ENCODE data around the gene NEK7.
"Not testable (repeated sequence)": the region's sequence is repeated elsewhere in the genome, so short reads cannot be mapped to it uniquely, and the experiment has no call there.

NEK7 gene

DNA sequence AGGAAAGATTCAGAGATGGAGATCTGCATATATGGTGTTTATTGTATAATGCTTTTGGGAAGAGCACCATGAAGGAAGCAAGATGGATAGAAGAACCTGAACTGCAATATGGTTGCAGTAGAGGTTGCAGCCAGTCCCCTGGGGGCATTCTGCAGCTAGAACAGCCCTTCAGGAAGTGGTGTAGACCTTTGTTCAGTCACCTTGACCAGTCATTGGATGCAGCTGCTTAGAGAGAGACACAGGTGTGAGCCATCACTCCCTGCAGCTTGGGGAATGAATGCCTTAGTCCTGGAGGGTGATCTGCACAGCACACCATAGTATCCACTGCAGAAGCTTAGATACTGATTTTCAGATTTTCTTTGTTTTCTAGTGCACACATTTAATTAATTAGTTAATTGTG lies 42.3 kb downstream of the NEK7 start:
- DNase-seq (ENCODE audit: insufficient read length, low spot score) (no peak), FAIRE-seq (no peak)

DNA sequence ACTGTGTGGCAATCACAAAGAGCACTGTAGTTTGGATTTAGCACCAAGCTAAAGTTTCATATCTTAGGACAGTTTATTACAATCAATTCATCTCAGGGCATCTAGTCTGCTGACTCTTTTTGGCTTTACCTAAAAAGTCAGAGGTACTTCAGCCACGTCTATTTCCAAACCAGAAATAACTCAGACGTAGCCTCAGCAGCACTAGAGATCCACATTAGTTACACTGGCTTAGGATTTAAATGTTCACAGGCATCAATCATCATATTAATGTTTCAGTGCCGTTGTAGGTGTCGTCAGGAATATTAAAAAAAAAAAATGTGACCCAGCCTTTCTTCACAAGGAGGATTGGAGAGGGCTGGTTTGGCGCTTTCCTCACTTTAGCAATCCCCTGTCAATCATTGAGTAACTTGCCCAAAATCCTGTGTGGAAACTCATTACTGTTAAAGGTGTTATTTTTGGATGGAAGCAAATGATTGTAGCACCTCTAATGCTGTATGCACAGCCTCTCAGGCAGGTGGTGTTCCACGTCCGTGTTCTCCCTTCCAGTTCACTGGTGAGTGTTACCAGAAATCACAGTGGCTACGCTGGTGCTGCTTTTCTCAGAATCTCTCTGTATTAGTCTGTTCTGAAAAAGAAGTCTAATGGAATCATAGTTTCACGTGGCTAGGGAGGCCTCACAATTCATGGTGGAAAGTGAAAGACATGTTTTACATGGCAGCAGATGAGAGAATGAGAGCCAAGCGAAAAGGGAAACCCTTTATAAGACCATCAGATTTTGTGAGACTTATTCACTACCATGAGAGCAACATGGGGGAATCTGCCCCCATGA lies 45.4 kb downstream of the NEK7 start:
- no peak for DNase-seq (ENCODE audit: insufficient read length, low spot score)
- no peak for FAIRE-seq

DNA sequence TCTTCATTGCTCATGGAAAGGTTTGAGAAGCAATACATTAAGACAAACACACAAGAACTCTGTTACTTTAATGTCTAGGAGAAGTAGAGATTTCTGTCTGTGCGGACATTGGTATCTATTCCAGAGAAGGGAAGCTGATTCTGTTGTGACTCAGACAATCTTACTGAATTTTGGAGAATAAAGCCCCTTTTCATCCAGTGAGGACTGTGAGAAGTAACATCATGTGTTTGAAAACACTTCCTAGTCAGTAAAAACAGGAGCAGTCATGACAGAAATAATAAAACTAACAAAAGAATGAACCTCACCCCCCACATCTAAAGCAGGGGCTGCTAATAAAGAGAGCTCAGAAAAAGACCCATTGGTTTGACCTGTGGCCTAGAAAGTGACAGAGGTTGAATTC lies 46.6 kb downstream of the NEK7 start:
- FAIRE-seq: no peak

DNA sequence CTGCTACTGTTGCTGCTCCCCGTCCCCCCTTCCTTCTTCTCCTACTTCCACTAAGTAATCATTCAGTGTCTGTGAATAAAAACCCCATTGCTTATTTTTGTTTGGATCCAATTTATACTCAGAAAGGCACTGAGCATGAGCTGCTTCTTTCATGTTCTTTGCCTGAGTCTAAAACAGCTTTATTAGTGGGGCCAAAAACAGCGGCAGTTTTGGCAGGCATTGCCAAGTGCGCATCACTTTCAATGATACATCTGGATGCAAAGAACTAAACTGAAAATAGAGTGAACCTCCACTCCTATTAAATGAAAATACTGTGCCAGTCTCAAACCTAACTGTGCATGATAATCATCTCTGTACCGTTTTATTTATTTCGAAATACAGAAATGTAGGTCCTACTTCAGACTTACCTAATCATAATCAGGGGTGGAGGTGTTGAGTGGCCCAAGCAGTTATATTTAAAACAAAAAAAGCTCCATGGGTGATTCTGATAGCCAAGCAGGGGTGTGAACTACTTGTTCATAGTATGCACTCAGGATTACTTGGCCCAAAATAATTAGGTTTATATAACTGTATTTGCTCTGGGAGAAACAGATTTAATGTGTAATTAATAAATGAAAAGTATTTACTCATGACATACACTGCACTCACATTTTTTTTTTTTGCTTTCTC lies 48.4 kb downstream of the NEK7 start:
- FAIRE-seq: no peak
- no peak for DNase-seq (ENCODE audit: insufficient read length, low spot score)

More for the DNA sequence above, 46.6 kb downstream of the NEK7 start:
- DNase-seq (ENCODE audit: insufficient read length, low spot score): no peak

DNA sequence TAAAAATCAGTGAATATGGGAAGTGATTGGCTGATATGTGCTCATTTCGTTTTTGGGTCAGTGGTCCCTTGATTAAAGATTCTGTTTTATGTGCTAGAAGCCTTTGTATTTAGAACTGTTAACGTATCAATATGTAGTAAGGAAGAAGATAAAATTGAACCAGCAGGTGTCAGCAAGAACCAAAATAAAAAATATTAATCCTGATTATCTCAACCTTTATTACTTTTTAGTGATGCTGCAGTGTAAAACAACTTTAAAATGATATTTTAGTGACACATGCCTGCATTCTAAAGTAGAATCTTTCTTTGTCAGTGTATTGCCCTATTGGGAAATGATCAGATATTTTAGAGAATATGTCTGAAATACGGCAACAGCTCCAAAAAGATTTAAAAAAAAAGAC lies 49.5 kb downstream of the NEK7 start:
- no peak for DNase-seq (ENCODE audit: insufficient read length, low spot score)
- FAIRE-seq: no peak

DNA sequence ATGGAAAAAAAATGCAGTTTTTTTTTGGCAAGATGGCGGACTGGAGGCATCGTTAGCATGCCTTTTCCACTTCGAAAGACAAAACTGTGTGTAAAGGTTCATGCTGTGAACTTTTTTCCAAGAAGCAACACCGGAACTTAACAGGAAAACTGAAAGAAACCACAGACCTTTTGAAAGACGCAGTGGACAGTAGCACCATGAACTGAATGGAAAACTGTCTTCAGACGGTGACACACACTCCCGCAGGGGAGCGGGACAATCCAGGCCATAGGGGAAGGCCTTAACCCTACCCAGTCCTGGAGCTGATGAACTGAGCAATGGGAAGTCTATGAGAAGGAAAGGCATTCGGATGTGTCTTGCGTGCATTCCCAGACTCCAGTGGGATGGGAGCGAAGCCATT lies 54.9 kb downstream of the NEK7 start:
- DNase-seq (ENCODE audit: insufficient read length, low spot score) (no peak), FAIRE-seq (no peak)

DNA sequence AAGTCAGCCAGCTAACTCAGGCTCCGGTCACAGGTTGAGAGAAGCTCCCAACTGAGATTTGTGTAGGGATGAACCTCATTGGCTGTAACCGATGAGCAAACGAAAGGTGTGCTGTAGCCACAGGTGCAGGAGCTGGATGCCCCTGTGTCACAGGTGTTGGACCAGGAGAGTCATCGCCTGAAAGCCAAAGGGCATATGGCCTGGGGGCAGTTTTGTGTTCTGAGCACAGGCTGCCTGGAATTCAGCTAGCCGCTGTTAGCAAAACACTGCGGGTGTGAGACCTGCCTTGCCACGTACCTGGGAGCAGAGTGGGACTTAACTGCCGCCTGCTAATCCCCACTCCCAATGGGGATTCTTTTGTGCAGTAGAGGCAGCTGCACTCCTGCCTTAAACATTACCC lies 55.3 kb downstream of the NEK7 start:
- FAIRE-seq (no peak), DNase-seq (ENCODE audit: insufficient read length, low spot score) (no peak)

DNA sequence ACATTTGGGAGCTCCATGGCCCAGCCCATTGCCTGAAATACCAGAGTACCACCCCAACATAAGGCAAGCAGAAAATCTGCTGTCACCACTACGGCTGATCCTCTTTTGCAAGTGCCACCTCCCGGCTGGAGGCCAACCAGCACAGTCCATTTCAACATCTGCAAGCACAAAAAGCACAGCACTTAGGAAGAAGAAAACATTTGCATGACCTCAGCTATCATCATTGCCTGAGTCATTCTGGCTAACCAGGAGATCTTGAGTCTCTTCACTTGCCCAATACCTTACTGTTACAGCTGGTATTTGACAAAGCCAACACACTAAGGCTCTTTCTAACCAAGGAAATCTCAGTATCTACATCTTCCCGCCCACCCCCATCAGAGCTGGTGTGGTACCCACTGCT lies 55.9 kb downstream of the NEK7 start:
- no peak for FAIRE-seq
- no peak for DNase-seq (ENCODE audit: insufficient read length, low spot score)

DNA sequence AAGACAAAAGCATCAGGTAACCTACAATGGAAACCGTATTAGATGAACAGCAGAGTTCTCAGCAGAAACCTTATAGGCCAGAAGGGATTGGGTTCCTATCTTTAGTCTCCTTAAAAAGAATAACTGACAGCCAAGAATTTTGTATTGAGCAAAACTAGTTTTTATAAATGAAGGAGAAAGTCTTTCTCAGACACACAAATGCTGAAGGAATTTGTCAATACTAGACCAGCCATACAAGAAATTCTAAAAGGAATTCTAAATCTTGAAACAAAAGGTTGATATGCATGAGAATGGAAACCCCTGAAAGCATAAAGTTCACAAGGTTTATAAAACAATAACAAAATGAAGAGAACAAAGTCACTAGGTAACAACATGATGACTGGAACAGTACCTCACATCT lies 58.1 kb downstream of the NEK7 start:
- FAIRE-seq: no peak
- DNase-seq (ENCODE audit: insufficient read length, low spot score): no peak

DNA sequence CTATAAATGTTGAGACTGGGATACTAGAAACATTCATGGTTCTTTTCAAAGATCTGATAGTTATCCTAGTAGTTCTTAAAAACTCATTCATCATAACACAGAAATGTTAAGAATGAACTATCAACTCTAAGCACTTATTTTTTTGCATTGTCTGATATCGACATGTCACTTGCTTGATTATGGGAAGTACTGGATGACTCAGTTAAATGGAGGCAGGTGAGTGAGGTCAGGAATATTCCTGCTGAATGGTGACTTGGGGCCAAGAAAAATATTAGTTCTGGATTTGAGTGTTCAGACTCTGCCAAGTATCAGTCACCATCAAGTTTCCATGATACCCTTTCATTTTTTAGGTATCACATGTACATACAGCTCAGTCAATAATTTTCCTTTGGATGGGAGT lies 63.6 kb downstream of the NEK7 start:
- FAIRE-seq (peak; percentile 67), DNase-seq (ENCODE audit: insufficient read length, low spot score) (peak; percentile 25)

DNA sequence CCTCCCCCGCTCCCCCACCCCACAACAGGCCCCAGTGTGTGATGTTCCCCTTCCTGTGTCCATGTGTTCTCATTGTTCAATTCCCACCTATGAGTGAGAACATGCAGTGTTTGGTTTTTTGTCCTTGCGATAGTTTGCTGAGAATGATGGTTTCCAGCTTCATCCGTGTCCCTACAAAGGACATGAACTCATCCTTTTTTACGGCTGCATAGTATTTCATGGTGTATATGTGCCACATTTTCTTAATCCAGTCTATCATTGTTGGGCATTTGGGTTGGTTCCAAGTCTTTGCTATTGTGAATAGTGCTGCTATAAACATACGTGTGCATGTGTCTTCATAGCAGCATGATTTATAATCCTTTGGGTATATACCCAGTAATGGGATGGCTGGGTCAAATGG lies 70.2 kb downstream of the NEK7 start:
- not testable (repeated sequence) for DNase-seq (ENCODE audit: insufficient read length, low spot score); FAIRE-seq

DNA sequence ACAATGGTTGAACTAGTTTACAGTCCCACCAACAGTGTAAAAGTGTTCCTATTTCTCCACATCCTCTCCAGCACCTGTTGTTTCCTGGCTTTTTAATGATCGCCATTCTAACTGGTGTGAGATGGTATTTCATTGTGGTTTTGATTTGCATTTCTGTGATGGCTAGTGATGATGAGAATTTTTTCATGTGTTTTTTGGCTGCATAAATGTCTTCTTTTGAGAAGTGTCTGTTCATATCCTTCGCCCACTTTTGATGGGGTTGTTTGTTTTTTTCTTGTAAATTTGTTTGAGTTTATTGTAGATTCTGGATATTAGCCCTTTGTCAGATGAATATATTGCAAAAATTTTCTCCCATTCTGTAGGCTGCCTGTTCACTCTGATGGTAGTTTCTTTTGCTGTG lies 70.7 kb downstream of the NEK7 start:
- DNase-seq (ENCODE audit: insufficient read length, low spot score); FAIRE-seq: not testable (repeated sequence)

DNA sequence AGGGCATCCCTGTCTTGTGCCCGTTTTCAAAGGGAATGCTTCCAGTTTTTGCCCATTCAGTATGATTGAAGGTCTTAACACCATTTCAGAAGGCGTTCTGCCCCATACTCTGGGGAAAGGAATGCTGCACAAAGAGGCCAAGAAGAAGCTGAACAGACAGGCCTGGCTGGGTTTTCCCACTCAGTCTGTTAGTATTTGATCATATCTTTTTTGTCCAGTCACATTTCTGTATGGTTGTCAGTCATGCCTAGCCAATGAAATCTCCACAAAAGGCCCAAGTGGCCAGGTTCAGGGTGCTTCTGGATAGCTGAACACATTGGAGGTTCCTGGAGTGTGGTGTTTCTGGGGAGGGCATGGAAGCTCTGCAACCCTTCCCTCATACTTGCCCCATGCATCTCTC lies 72.1 kb downstream of the NEK7 start:
- FAIRE-seq (no peak), DNase-seq (ENCODE audit: insufficient read length, low spot score) (no peak)

DNA sequence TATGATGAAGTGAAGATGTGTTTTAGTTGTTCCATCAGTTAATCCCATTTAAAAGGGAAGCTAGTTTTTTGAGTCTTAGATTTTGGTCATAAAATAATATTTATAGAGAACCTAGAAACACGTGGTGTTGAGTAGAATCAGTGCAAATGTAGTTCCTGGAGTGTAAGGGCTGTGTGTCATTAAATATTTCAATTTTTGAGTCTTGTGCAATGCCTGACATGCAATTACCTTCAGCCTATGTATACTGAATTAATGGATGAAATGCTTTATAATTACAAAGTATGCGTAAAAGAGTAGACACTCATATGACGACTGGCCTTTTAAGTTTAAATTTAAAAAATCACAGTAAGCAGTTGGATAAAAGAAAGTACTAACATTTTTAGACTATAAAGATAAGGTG lies 75.0 kb downstream of the NEK7 start:
- FAIRE-seq: no peak

DNA sequence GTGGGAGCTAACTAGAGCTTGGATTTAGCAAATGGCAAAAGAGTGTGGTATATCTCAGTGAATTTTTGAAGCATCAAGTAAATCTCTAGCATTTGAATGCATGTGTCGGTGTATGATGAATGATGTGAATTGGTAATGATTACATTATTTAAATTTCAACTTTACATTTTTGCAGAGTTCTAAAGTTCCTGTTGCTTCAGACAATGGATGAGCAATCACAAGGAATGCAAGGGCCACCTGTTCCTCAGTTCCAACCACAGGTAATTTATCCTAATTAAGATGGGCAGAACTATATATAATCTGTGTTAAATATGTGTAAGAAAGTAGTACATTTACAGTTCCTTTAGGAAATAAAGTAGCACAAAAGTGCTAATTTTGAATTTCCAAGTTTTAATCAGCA lies 75.6 kb downstream of the NEK7 start:
- DNase-seq (ENCODE audit: insufficient read length, low spot score): no peak
- no peak for FAIRE-seq

More for the DNA sequence above, 75.0 kb downstream of the NEK7 start:
- no peak for DNase-seq (ENCODE audit: insufficient read length, low spot score)

DNA sequence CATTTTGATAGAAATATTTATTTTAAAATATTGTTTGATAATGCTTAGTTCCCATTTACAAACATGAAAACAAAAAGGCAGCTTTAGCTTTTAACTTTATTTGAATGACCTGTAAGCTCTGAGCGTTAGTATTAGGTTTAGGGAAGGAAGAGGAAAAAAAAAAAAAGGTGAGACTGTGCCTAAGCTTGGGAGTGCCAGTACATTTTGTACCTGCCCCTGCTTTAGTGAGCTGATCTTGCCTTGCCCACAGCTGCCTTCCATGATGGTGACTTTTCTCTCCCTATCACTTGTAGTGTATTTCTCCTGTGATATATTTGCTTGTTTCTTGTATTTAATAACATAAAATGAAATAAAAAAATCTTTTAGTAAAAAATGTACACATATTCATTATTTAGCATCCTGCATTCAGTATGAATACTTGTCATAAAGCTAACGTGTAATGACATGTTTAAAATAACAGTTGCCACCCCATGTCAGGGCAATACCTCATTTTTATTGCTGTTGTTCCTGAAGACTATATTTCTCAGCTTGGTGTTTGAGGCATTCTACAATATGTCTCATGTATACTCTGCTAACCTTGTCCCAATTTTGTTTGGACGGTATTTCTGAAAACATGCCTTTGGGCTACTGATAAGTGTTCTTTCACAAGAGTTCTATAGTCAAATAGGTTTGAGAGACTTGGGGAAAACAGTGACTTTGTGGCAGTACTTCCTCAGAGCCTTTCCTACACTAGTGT lies 76.3 kb downstream of the NEK7 start:
- peak; percentile 69 for FAIRE-seq
- no peak for DNase-seq (ENCODE audit: insufficient read length, low spot score)

DNA sequence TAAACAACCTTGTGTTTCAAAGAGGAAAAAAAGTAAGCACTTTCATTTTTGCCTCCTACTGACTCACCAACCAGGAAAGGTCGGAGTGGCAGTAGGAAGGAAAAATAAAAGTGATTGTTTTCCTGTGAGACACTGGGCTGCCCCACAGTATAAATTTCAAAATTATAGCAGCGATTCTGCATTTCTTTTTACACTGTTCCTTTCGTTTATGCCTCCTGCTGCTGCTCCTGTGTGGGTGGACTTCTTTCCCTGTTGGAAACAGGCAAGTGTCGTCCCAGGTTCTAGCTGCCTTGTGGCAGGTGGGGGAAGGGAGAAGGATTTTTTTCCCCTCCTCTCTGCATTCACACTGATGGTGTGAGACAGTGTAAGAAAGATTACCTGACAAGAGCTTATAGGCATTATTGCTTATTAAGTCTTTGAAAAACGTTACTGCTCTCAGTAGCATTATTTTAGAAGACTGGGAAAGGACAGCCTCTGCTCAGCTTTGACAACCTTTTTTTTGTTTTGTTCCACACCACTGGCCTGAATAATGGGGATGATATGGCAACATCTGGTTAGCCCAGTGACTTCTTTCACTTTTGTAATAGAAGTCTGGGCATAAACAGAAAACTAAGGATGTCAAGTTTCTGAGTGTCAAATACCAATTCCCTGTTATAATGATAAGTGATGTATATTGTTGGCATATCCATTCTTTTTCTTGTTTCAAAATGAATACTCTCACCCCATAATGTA lies 77.9 kb downstream of the NEK7 start:
- no peak for DNase-seq (ENCODE audit: insufficient read length, low spot score)
- FAIRE-seq: no peak

DNA sequence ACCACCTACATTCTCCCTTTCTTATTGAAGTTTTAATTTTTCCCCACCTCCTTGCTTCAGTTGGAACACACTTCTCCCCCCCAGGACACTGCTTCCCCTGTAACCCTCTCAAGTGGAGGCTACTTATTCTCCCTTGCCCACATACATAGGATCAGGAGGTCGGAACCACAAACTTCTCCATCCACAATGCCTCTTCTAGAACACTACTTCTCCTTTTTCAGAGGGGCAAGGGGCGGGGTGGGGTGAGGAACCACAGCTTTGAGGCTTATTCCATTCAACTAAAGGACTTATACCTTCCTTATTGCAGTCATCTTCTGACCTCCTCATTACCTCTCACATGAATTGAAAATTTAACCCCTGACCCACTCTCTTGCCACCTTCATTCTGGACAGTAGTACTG lies 81.3 kb downstream of the NEK7 start:
- no peak for FAIRE-seq
- no peak for DNase-seq (ENCODE audit: insufficient read length, low spot score)

DNA sequence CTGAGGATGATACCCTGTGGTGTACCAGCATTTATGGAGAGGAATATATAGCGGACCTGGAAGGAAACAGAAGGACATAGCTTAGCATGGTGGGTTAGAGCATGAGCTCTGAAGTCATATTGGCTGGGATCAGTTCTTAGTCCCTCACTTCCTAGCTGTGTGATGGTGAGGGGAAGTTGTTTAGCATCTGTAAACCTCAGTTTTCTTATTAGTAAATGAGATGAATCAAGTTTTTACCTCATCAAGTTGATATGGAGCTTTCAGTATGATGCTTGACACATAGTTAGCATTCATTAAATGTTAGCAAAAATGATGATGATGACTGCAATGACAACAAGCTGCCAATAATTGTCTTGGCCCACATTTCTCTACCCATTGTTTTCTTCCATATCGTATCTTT lies 84.8 kb downstream of the NEK7 start:
- no peak for FAIRE-seq
- no peak for DNase-seq (ENCODE audit: insufficient read length, low spot score)

DNA sequence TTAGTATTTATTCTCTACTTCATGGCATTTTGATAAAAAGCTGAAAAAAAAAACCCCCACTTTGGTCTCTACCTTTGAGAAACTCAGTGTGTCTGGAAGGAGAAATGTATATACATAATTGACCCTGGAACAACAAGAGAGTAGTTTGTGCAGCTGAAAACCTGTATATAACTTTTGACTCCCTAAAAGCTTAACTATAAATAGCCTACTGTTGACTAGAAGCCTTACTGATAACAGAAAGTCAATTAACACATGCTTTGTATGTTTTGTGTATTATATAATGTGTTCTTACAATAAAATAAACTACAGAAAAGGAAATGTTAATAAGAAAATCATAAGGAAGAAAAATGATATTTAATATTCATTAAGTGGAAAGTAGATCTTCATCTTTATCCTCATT lies 88.0 kb downstream of the NEK7 start:
- FAIRE-seq: no peak

DNA sequence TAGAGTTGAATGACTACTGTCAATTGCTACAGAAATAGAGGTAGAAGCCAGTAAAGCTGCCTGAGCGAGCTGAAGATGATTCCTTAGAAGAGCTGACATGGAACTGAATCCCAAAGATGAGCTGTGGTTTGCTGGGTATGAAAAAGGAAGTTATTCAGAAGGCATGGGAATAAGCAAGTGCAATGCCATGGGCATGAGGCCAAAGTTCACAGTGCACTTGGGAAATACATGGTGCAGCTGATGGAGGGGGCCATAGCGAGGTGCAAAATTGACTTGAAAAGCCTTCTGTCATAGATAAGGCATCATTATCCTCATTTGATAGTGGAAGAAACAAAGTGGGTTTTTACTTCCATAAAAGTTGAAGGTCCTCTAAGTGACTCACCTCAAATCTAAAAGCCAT lies 88.6 kb downstream of the NEK7 start:
- FAIRE-seq (no peak), DNase-seq (ENCODE audit: insufficient read length, low spot score) (no peak)

More for the DNA sequence above, 88.0 kb downstream of the NEK7 start:
- DNase-seq (ENCODE audit: insufficient read length, low spot score): no peak
